Heart right ventricle (tissue), 16 donors: ENCODE measurements around the gene HOXA1. TPM values are rescaled to one million over a fixed set of nuclear protein-coding genes. Genes with fewer than 3 reads are reported as not detected.
A peak's percentile ranks its signal among the peaks of the same experiment; 100 is the strongest.

Experiments used
- ATAC-seq, 8 donors: fragments of 200-7000 bp; cut with Tn5 transposase; one replicate each; pipeline ENCODE4 v1.9.1; 2020; ENCODE audit warnings: mild to moderate bottlenecking in 8 of 8, moderate library complexity in 8 of 8, moderate number of reproducible peaks in 1 of 8
- DNase-seq, 2 donors: peaks; one replicate each; pipeline ENCODE4 v3.0.0-alpha.2; 2020
- H3K27ac ChIP-seq, 10 donors: fragments of 200-600 bp; sonication (generic) in 2 of 10; one replicate each; pipeline versions ENCODE4 v1.5.0 to v1.8.0; 2020 to 2022; ENCODE audit warnings: mild to moderate bottlenecking in 3 of 10
- H3K27me3 ChIP-seq, 7 donors: fragments of 200-600 bp; one replicate each; pipeline ENCODE4 v1.8.0; 2021 to 2022; ENCODE audit warnings: mild to moderate bottlenecking in 2 of 7
- H3K36me3 ChIP-seq, 9 donors: fragments of 200-600 bp; sonication (generic) in 1 of 9; one replicate each; pipeline versions ENCODE4 v1.5.0 to v1.8.0; 2020 to 2022; ENCODE audit warnings: mild to moderate bottlenecking in 2 of 9
- H3K4me1 ChIP-seq, 9 donors: fragments of 200-600 bp; sonication (generic) in 1 of 9; one replicate each; pipeline versions ENCODE4 v1.5.0 to v1.8.0; 2020 to 2022; ENCODE audit warnings: mild to moderate bottlenecking in 4 of 9
- H3K4me3 ChIP-seq, 10 donors: fragments of 200-600 bp; sonication (generic) in 2 of 10; one replicate each; pipeline versions ENCODE4 v1.5.0 to v1.8.0; 2020 to 2022; ENCODE audit warnings: mild to moderate bottlenecking in 7 of 10, moderate library complexity in 2 of 10
- H3K9me3 ChIP-seq, 11 donors: fragments of 200-600 bp in 10 of 11; sonication (generic) in 2 of 11; one replicate each; pipeline versions ENCODE4 v1.5.0 to v1.8.0; 2013 to 2022; ENCODE audit warnings: mild to moderate bottlenecking in 2 of 11, control low read depth in 1 of 11, moderate library complexity in 1 of 11
- WGBS, 2 donors: extraction: QIAGEN DNeasy Blood & Tissue Kit; methylation state at CpG; one replicate each; pipeline ENCODE4 v1.1.7; 2013; ENCODE audit warnings: inconsistent platforms in 1 of 2; 5-methylcytosine and 5-hydroxymethylcytosine counted together
- intact Hi-C, 10 donors: fragments of 100-400 bp; cut with DNase I; formaldehyde crosslinking; loops; one replicate each; pipeline versions ENCODE4 v1.11.1 to v1.14.2; 2022
- polyA plus RNA-seq, 2 donors: library from polyadenylated mRNA; stranded (reverse); fragments of 200-250 nt; gene quantifications; one replicate each; pipeline ENCODE4 v1.2.3, GENCODE V29; 2013
- total RNA-seq, 10 donors: library from RNA; stranded (reverse); fragmentation: NEBNext Ultra II Directional in 3 of 10; extraction: Animal tissue kit (Norgen Biotek cat#: 25700) in 3 of 10; gene quantifications; one replicate each; pipeline versions ENCODE4 v1.2.1 to v1.2.4, GENCODE V29; 2021 to 2023
- TF ChIP-seq, protein P1 (sequence below), 9 donors: fragments of 200-600 bp; sonication (generic) in 2 of 9; IDR thresholded peaks; one replicate each; pipeline versions ENCODE4 v1.5.0 to v1.8.0; 2021 to 2022; ENCODE audit warnings: antibody characterized with exemption in 9 of 9, mild to moderate bottlenecking in 5 of 9, moderate library complexity in 1 of 9
- donor health status: Arrhythmogenic right ventricular cardiomyopathy.
- donor health status: ischemic (EF 13 %, LVEDD 7.1; RV severe dilation, severe dysfunction).
- donor health status: healthy with polysubstance abuse.
- donor health status: DM: no; HTN: yes; CAD: no.
- donor health status: DM: no; HTN: no; CAD: no.
- donor health status: ischemic (EF 25% LVEDD 6.9; RV normal size, moderate dysfunction).
- donor health status: ischemic (EF 25% LVEDD 5.7; RV mildly dilated, moderate dysfunction).
- donor health status: healthy.
- donor health status: DM: yes; HTN: yes; CAD: no.
- donor health status: Ischemic cardiomyopathy.
- donor health status: ischemic (EF 35%, LVEDD 5.7; RV mildly dilated, moderate dysfunction).
- donor health status: nonischemic (EF 11% LVEDD 7.7; RV severe dilation, severe dysfunction).
- donor health status: DM: yes; HTN: yes; CAD: no.
- donor health status: PGD.
- donor health status: ischemic (EF 29% LVEDD 5.4; RV normal size, mild dysfunction).
- donor health status: nonischemic (EF 23%, LVEDD 6.1; RV moderate dilation, normal function).

The HOXA1 gene
- total and polyA plus RNA-seq, 12 donors: 0.07 to 0.37 (median 0.15) TPM; not detected in 9

DNA sequence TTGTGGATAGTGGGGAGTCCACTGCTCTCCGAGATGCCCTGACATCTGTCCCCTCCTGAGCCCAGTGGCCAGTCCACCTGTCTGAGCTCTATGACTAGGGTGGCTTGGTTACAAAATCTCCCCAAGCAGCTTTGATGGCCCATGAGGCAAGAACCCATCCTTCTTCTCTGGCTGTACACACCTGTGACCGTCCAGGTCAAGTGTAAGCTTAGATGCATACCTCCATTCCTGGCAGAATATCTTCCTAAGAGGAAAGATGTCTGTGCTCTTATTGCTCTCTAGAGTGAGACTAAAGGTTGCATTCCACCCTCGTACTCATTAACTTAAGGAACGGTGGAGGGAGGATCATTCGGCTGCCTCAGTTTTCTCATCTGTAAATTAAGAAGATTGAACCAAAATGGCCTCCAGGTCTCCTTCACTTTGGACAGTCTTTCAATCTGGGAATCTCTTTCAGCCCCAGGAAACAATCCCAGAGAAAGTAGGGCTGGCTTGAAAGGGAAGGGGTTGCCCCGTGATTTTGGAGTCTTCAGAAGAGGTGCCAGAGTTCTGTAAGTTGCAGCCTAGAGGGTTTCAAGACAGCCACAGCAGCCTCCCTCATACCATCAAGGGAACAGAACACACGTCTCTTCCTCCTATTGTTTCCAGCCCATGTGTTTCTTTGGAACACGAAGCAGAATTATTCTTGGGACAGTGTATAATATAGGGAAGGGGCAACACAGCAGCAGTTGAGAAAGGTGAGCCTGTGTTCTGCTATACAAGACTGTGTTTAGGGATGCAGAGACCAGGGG, 29.3 kb upstream of the HOXA1 start:
- Histone ChIP-seq H3K27me3 (peaks cover 26 to 98% (median 98%) of the 10 kb centered on the region in 7 donors), H3K9me3 (no peaks in the 10 kb centered on the region), H3K4me3 (no peak overlapping the region), H3K36me3 (no peaks in the 10 kb centered on the region), H3K4me1 (peaks cover 0 to 6% (median 0%) of the 10 kb centered on the region in 9 donors), H3K27ac (no peak overlapping the region)
- intact Hi-C loops: no loop called here
- 24 to 27% methylated on average over 8 of the region's 8 CpGs for WGBS, 2 donors
- TF ChIP-seq, protein P1, sequence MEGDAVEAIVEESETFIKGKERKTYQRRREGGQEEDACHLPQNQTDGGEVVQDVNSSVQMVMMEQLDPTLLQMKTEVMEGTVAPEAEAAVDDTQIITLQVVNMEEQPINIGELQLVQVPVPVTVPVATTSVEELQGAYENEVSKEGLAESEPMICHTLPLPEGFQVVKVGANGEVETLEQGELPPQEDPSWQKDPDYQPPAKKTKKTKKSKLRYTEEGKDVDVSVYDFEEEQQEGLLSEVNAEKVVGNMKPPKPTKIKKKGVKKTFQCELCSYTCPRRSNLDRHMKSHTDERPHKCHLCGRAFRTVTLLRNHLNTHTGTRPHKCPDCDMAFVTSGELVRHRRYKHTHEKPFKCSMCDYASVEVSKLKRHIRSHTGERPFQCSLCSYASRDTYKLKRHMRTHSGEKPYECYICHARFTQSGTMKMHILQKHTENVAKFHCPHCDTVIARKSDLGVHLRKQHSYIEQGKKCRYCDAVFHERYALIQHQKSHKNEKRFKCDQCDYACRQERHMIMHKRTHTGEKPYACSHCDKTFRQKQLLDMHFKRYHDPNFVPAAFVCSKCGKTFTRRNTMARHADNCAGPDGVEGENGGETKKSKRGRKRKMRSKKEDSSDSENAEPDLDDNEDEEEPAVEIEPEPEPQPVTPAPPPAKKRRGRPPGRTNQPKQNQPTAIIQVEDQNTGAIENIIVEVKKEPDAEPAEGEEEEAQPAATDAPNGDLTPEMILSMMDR (IDR thresholded peaks at IDR 0.05): no peak
- ATAC-seq (no peak), DNase-seq (no peak)

DNA sequence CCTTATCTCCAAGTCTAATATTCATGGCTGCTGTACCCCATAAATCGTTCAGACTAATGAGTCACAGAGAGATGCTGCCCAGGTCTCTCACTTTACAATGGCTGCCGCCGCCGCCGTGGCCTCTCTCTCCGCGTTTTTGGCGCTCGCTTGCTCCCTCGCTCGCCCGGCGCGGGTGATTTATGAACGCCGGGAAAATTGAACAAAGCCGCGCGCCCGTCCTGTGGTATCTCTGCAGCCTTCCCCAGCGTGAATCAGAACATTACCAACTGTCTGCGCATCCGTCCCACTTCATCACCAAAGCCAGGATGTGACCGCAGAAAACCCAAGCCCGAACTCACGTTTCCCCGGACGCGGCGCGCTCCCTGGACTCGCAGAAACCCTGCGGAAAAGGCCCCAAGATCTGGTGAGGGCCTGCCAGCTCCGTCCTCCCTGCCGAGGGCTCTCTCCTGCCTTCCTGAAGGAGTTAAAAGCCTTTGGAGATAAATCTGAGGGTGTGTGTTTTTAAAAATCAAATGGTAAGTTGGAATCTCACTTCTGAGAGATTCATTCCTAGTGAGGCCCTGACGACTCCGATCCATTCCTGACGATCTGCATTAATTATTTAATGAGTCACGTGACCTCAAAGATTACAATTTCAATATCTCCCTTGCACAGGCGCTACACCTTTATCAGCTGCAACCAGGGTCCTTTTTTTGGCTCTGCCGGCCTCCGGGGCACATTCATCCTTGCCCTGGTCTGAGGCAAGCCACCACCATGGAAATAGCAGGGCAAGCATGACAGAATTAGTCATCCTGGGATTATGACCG, 28.5 kb upstream of the HOXA1 start:
- TF ChIP-seq, protein P1 (IDR thresholded peaks at IDR 0.05): no peak
- H3K36me3 ChIP-seq: no peaks in the 10 kb centered on the region
- H3K4me3 ChIP-seq: no peak overlapping the region
- peaks cover 21 to 99% (median 98%) of the 10 kb centered on the region in 7 donors for H3K27me3 ChIP-seq
- DNase-seq (no peak), ATAC-seq (no peak)
- H3K27ac ChIP-seq: no peak overlapping the region
- no peaks in the 10 kb centered on the region for H3K9me3 ChIP-seq
- H3K4me1 ChIP-seq: peaks cover 0 to under 1% (median 0%) of the 10 kb centered on the region in 9 donors
- WGBS, 2 donors: 14 to 29% methylated on average over 43 of the region's 43 CpGs
- intact Hi-C loops: no loop called here

- no peak overlapping the region for H3K27ac ChIP-seq
- DNase-seq: no peak
- H3K9me3 ChIP-seq: no peaks in the 10 kb centered on the region
- no peak overlapping the region for H3K4me3 ChIP-seq
- no peaks in the 10 kb centered on the region for H3K4me1 ChIP-seq
- intact Hi-C loops: no loop called here
- WGBS, 2 donors: 24 to 29% methylated on average over 26 of the region's 26 CpGs
- H3K36me3 ChIP-seq: no peaks in the 10 kb centered on the region
- TF ChIP-seq, protein P1 (IDR thresholded peaks at IDR 0.05): no peak
- peaks cover 13 to 99% (median 98%) of the 10 kb centered on the region in 7 donors for H3K27me3 ChIP-seq
- ATAC-seq: no peak
Observed at GRCh38 chr7:27123477-27124053, 27.8 kb upstream of the HOXA1 start.

DNA sequence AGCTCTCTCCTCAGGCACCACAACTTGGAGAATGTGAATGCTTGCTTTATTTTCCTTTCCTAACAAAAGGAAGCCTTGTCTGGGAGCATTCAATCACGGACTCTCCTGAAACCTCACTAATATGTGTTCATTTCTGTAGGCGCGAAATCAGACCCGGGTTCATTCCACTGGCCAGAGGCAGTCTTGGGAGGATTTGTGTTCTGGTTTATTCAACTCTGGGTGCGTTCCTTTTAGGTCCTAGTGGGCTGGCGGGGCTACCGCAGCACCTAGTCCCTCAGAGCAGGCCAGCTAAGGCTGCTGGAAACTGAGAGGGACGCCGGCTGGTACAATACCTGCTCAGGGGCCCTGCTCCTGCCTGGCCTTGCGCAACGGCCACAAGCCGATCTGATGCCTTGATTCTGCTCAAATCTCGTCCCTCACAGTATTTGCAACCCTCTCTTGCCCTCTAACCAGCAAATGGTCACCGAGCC, 27.2 kb upstream of the HOXA1 start:
- Histone ChIP-seq H3K4me3 (peak overlapping the region in 1 of 10 donors; percentile 12), H3K27me3 (peaks cover 13 to 99% (median 98%) of the 10 kb centered on the region in 7 donors), H3K4me1 (peaks cover 0 to 4% (median 0%) of the 10 kb centered on the region in 9 donors), H3K36me3 (no peaks in the 10 kb centered on the region), H3K9me3 (no peaks in the 10 kb centered on the region), H3K27ac (peak overlapping the region in 1 of 10 donors; percentile 11)
- TF ChIP-seq, protein P1 (IDR thresholded peaks at IDR 0.05): no peak
- WGBS, 2 donors: 16 to 27% methylated on average over 14 of the region's 14 CpGs
- DNase-seq: no peak
- intact Hi-C loops: no loop called here
- no peak for ATAC-seq
